ENCODE results near the gene HK1.

- TF ChIP-seq CTCF (IDR thresholded peaks at IDR 0.05) (no peak), POLR2A (IDR thresholded peaks at IDR 0.05) (no peak)
Measured at GRCh38 chr10:69445041-69445440, 166.7 kb downstream of the HK1 start.
